ENCODE data around the gene PPP1R1B.
"Not testable (repeated sequence)": the region's sequence is repeated elsewhere in the genome, so short reads cannot be mapped to it uniquely, and the experiment has no call there.

PPP1R1B gene

DNA sequence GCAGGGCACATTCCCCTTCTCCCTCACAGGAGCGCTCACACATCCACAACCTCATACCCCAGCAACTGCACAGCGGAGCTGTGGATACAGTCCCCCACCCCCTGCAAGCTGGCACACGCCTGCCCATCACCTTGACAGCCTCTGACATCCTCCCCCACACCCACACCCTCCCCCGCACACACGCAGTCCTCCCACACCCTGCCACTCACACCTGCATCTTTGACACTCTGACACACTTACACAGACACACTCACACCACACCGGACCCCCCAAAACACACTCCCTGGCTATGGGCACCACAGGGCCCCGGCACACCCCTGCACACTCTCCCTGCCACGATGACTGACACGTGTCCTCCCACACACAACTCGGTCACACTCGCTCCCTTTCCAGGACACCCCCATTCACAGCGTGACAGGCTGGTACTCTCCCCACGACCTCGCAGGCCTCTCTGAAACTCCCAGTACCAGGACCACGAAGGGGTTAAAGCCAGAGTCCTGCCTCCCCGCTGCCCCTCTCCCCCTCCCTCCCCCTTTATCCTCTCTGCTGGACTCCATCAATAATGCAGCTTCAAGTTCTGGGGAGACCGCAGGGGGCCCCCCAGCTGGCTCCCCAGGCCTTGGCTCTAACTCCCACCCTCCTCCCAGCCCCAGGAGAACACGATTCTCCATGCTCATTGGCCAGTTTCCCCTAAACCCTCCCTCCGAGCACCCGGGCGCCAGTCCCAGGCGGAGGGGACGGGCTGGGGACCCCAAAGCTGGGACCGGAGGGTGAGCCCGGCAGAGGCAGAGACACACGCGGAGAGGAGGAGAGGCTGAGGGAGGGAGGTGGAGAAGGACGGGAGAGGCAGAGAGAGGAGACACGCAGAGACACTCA is at the start of gene PPP1R1B:
TSS of gene PPP1R1B (plus strand) at position 782 of the 876 bp plus-strand sequence. CDS start 441 bp downstream, outside the sequence.
- peak in 39 of 58 donors; percentile 7 to 84 (median 45) for DNase-seq

DNA sequence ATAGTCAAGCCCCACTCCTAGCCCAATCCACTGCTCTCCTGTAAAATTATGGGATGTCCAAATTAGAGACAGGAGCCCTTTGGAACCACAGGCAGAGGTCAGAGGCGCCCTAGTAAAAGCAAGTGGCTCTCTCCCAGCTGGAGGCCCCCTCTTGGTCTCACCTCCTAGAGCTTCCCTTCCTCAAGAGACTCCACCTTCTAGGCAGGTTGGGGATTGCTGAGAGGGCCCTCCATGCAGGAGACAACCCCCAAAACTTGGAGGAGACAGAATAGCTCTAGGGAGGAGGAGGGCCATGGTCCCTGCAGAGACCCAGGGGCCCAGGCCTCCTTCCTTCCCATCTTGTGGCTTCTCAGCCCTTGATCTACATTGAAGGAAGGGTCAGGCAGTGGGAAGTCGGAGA is 48.5 kb upstream of the PPP1R1B start:
- no peak for DNase-seq

DNA sequence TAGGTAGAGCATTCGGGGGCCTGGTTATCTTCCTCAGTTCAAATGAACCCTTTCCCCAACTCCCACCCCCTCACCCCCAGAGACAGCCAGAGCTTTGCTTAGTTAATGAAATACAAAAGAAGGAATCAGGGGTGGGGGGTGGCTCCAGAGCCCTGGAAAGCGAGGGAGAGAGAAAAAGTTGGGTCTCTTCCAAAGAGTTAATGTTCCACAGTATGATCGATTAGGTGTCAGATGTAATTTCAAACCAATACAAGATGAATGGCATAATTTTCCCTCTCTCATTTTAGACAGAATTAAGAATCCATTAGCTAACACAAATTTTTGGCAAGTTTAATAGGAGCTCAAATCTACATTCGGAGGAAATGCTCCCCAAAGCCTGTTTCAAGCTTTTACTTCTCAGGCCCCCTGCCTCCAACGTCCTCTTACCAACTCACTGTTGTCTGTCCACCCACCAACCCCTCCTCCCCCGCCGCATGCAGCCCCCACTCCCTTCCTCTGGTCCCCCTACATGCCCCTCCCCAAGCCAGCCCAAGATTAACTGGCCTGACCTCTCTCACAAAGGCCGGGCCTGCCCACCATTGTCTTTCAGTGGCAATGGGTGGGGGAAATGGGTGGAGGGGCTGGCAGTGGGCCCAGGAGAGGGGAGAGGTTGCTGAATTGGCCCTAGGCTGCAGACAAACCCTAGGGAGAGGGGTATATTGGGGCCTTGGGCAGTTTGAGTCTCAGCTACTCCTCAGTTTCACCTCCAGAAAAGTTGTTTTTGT is 47.3 kb upstream of the PPP1R1B start:
- DNase-seq, result no peak

DNA sequence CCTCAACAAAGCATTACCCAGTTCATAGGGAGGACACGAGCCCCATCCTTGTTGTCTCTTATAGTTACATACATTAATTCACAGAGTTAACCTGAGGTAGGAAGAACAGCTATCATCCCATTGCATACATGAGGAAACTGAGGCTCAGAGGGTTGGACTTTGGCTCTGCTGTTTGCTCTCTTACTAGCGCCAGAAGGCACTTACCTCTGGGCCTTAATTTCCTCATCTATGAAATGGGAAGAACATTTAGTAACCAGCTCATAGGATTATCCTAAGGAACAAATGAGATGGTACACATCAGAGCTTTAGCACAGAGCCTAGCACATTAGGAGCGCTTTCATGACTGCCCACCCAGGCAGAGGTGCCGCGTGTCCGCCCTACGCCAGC is 46.7 kb upstream of the PPP1R1B start:
- no peak for DNase-seq

DNA sequence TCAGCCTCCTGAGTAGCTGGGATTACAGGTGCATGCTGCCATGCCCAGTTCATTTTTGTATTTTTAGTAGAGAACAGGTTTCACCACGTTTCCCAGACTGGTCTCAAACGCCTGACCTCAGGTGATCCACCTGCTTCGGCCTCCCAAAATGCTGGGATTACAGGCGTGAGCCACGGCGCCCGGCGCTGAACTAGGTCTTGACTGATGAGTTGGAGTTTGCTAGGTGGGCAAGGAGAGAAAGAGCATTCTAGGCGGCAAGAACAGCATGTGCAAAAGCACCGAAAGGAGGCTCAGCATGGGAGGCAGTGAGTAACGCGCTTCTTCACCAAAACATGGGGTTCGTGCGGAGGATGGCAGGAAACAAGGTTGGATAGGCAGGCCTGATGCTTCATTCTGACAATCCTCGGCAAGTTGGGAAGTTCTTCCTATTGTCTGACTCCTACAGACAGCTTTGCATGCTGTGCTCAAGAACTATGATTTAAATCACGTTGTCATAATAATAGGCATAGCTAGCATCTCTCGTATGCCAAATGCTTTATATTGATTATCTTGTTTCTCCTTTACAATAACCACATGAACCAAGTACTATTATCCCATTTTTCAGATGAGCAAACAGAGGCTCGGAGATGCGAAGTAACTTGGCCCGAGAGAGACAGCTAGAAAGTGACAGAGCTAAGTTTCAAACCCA is 45.5 kb upstream of the PPP1R1B start:
- no peak for DNase-seq

DNA sequence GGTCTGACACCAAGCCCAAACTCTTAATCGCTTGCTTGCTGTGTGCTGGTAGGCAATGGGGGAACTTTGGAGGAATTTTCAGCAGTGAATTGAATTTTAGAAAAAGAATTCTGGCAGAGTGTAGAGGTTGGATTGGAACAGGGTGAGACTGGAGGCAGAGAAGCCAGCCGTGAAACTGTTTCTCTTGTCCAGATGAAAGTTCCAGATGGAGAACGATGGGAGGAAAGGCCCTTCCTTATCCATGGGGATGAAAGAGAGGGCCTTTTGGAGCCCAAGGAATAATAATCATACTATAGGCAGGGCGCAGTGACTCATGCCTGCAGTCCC is 45.0 kb upstream of the PPP1R1B start:
- DNase-seq, result no peak

DNA sequence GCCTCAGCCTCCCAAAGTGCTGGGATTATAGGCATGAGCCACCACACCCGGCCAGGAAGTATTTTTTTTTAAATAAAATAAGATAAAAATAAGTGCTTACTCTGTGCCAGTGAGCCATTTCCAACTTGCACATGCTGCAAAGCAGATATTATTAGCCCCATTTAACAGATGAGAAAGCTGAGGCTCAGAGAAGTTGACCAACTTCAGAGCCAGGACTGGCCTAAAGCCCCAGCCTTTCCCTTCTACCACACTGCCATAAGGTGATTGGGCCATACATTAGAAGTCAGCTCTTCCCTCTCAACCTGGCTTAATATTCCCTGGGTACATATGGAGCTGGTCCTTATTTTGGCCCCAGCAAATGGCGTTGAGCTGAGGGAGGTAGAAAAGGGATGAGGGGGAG is 44.1 kb upstream of the PPP1R1B start:
- DNase-seq, result no peak

DNA sequence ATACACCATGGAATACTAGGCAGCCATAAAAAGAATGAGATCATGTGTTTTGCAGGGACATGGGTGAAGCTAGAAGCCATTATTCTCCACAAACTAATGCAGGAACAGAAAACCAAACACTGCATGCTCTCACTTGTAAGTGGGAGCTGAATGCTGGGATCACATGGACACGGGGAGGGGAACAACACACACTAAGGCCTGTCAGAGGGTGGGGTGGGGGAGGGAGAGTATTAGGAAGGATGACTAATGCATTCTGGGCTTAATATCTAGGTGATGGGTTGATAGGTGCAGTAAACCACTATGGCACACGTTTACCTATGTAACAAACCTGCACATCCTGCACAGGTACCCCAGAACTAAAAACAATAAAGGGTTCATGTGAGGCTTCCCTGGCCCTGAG is 36.6 kb upstream of the PPP1R1B start:
- not testable (repeated sequence) for DNase-seq

DNA sequence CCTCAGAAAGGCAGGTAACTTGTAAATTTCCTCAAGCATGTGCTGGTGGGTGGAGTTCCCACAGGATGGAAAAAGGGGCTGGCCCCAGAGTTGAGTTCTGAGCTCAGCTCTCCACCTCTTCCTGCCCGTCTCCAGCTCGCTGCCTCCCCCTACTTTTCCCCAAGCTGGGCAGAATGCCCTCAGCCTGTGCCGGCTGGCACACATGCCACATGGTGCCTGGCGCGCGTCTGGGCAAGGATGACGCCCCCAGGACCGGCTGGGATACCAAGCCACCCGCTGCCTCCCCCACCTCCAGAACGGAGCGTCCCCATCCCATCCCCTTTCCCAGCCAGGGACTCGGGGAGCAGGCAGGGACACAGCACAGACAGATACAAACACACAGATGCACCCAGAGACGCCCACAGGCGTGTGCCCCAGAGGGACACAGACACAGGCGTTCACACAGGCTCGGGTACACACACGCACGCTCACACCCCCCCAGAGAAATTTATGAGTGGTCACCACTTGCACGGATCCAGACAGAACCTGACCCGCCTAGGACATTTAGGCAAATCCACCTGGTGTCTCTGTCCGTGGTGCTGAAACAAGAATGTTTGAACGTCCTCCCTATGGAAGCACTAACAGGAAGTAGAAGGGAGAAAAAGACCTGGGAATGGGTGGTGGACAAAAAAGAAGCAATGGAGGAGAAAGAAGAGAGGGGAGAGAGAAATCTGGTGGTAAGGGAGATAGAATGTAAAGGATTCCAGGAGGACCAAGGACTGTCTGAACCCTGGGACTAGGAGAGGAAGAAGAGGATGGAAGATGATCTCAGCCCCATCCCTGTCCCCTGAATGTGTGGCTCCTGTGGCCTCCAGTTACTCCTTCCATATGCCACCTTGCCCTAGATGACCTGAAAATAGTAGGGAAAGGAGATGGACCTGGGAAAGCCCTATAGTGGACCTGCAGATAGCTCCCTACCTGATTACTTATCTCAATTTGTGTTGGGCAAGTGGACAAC is 34.5 kb upstream of the PPP1R1B start:
- peak in 34 of 58 donors; percentile 16 to 83 (median 50) for DNase-seq

DNA sequence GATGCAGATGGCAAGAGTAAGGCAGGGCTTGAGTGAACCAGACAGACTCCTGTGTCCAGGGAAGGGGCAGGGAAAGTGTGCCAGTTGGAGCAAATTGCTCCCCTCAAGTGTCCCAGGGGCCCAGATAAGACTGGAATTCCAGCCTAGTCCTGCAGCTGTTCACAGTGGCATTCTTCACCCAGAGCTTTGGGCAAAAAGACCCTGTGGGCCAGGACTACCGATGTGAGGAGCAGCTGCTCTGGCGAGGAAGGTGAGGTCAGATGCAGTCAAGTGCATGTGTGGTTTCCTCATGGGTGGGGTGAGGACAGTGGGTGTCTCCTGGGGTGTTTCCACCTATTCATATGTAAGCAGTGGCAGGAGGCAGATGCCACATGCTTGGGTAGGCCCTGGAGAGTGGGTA is 33.4 kb upstream of the PPP1R1B start:
- no peak for DNase-seq

DNA sequence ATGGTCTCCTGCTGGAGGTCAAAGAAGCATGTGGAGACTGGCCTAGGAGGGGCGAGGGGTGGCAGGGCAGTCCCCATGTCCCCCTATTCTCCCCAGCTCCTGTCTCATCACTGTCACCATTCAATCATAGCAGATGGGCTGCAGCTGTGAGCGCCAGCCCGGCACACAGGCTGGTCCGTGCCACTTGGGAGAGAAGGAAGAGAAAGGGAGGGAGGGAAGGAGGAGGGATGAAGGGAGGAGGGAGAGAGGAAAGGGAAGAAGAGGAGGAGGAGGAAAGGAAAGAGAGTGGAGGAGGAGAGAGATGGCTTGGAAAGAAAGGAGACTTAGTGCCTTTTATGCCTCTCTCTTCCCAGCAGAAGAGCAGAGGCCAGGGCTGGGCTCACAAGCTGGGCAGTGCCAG is 31.5 kb upstream of the PPP1R1B start:
- DNase-seq, result no peak

DNA sequence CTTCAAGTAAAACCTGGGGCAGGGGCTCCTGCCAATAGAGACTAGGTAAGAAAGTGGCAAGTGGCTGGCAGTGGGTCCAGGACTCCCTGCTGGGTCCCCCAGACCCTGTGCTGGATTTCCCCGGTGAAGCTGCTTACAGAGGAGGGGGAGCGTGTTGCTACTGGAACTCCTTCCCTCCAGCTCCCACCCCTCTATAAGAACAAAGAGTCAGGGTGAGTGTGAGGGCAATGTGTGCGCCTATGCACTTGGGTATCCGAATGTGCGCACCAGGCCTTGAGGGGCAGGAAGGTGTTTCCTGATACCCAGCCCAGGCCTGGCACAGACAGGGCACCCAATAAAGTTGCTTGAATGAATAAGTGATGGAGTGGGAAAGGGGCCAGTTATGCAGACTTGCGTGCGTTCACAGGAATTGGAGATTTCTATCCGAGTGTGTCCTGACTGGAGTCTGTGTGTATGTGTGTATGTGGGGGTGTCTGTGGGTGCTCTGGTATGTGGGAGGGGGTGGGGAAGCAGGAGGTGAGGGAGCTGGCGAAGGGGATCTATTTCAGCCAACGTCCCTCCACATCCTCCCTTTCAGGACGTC is 30.7 kb upstream of the PPP1R1B start:
- no peak for DNase-seq

DNA sequence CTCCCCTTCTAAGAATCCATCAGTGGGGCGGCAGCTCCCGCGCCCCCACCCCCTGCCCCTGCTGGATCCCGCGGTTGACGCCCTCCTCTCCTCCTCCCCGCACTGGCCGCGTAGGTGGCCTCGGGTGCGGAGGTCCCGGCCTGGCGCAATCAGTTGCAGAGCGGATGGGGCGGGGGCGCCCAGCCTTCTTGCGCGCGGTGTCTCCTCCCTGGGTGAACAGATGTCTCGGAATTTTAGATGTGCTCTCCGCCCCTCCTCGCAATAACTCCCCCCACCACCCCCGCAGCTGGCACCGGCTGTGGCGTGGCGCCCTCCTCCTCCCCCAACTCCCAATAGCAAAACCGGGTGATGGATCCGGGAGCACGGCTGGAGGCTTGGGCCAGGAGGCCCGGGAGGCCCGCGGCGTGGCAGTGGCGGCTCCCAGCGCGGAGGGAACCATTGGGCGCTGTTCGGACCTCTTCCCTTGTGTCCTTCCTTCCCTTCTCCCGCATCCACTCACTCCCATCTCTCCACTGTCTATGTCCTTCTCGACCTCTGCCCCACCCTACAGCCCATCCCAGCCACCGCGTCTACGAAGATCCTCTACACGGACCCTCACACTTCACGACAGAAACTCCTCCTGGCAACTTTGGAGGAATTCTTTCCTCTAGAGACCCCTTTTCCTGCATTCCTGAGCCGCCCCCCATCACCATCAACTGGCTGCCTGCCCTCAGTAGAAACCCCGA is 30.0 kb upstream of the PPP1R1B start:
- no peak for DNase-seq

DNA sequence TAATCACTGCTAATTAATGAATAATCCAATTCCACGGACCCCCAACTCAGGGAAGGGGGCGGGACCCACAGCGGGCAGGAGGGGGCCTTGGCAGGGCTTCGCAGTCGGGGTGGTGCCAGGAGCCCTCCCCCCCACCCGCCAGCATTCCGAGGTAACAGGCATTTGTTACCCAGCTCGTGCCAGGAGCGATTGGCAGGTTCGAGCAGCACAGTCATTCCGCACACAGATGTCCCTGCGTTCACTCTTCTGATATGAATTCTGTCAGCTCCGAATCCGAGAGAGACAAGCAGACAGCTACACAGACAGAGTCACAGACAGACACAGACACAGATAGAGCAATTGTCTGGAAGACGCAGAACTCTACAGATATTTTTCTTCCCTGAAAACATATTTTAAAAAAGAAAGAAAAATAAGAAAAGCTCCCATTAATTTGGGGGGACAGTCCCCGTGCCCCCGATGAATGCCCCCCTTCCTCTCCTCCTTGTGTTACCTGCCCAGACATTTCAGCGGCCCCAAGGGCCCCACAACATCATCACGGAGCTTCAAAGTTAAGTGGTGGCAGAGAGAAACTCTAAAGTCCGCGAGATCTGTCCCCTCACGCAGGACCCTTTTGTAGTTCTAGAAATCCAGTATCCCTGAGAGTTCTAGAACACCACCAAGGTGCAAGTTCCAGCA is 29.2 kb upstream of the PPP1R1B start:
- DNase-seq, result no peak

DNA sequence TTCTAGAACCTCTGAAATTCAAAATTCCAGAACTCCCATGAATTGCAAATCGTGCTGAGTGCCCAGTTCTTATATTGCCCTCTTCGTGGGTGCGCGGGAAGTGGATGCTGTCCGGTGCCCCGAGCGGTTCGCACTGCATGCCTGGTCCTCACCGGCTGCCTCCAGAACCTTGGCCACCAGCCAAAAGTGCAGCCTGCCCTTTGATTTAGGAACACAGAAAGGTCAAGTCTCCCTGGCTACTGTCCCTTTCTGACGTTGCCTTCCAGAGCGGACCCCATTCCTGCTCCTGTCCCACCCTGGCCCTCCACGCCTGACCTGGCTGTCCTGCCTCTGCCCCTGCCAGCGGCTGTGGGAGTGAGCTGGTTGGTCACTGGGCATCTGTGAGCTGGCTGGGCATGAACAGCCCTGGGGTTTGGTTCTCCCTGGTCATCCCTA is 28.7 kb upstream of the PPP1R1B start:
- DNase-seq, result no peak

DNA sequence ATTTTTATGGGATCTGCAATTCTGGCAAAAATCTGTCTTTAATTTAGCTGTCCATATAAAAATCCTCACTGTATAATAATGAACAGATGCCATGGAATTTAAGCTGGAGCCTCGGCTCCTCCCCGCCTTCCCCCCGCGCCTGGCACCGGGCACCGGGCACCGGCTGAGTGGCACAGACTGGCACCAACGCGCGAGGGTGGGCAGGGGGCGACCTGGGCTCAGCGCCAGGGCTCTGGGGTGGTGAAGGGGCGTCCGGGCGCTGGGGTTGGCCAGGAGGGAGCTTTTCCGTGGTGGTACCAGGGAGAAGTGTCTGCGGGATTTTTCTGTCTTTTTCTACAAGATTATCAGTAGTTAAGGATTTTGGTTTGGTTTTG is 28.1 kb upstream of the PPP1R1B start:
- no peak for DNase-seq

DNA sequence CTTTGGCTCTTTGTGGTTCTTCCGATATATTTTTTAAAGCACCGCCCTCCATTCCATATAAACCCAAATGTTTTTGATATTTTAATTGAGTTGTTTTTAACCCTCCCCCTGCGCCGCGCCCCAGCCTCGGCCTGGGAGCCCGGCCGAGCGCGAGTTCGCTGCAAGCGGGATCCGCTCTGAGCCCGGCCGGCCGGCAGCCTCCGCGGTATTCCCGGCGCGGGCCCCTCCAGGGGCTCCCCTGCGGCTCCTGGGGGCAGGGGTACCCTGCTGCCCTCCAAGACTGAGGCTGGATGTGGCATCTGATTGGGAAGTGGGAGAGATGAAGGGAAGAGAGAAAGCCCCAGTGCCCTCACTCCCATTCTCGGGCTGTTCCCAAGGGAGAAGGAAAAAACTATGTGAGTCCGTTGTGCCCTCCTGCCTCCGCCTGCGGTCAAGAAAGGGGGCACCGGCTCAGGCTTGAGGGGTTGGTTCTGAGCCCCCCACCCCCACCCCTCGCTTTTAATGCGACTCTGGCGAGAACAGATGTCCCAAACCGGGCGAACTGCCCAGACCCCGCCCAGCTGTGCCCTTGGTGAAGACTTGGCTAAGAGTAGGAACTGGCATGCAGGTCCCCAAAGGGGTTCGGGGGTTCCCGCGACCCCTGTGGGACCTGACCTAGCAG is 27.6 kb upstream of the PPP1R1B start:
- no peak for DNase-seq

DNA sequence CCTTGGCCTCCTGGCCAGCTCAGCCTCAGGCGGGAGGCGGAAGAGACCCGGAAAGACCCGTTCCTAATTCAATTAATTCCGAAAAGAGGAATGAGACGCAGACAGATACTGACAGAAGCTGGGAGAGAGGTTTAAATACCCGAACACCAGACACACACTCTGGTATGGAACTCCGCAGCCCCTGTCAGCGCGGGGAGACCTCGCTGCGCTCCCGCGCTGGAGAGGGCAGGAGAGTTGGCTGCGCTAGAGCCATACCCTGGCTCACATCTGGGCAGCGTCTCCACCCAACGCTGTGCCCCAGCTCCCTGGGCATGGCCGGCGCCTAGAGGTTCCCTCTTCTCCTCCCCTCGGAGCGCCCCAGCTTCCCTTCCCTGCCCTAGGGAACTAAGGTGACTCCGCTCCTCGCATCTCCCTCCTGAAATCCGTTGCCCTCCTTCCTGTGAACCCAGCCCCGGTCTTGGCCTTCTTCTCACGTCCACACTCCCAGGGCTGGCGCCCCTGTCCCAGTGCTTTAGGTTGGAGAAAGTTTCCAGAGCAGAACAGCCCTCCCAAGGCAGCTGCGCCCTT is 27.0 kb upstream of the PPP1R1B start:
- no peak for DNase-seq

Data from anterior cingulate cortex (tissue), 58 donors.